Right atrium auricular region (tissue), 2 donors: ENCODE results near the gene LAPTM5. TPM values are rescaled to one million over a fixed set of nuclear protein-coding genes. Genes with fewer than 3 reads are reported as not detected.

Experiments
- DNase-seq: peaks from one replicate; pipeline ENCODE4 v3.0.0-alpha.2; 2019; ENCODE audit warnings: low spot score
- H3K27ac ChIP-seq, 2 donors: fragments of 200-600 bp; sonication (generic); 1 replicate in 1 of 2; 2 replicates in 1 of 2; pipeline ENCODE4 v1.5.1; 2016 to 2019
- H3K27me3 ChIP-seq, 2 donors: fragments of 200-600 bp; sonication (generic); one replicate each; pipeline versions ENCODE4 v1.5.1 to v1.6.0; 2017 to 2019
- H3K36me3 ChIP-seq: fragments of 200-600 bp; sonication (generic); one replicate; pipeline ENCODE4 v1.5.1; 2016
- H3K4me1 ChIP-seq, 2 donors: fragments of 200-600 bp; sonication (generic); one replicate each; pipeline versions ENCODE4 v1.5.1 to v1.6.0; 2017 to 2019
- H3K4me3 ChIP-seq, 2 donors: fragments of 200-600 bp; sonication (generic); 1 replicate in 1 of 2; 2 replicates in 1 of 2; pipeline ENCODE4 v1.5.1; 2017 to 2019; ENCODE audit warnings: mild to moderate bottlenecking in 1 of 2, moderate library complexity in 1 of 2
- H3K9me3 ChIP-seq, 2 donors: fragments of 200-600 bp; sonication (generic); one replicate each; pipeline ENCODE4 v1.5.1; 2019
- CTCF ChIP-seq, 2 donors: fragments of 200-600 bp; sonication (generic); IDR thresholded peaks; one replicate each; pipeline ENCODE4 v1.5.1; 2019; ENCODE audit warnings: antibody characterized with exemption in 2 of 2
- total RNA-seq, 2 donors: library from RNA; depleted of rRNA; stranded (reverse); fragments of >200 nt; gene quantifications; one replicate each; pipeline ENCODE4 v1.1.0, GENCODE V29; 2016

Gene LAPTM5
- total RNA-seq, 2 donors from 2014 or later: 17.4 to 62.8 TPM

DNA sequence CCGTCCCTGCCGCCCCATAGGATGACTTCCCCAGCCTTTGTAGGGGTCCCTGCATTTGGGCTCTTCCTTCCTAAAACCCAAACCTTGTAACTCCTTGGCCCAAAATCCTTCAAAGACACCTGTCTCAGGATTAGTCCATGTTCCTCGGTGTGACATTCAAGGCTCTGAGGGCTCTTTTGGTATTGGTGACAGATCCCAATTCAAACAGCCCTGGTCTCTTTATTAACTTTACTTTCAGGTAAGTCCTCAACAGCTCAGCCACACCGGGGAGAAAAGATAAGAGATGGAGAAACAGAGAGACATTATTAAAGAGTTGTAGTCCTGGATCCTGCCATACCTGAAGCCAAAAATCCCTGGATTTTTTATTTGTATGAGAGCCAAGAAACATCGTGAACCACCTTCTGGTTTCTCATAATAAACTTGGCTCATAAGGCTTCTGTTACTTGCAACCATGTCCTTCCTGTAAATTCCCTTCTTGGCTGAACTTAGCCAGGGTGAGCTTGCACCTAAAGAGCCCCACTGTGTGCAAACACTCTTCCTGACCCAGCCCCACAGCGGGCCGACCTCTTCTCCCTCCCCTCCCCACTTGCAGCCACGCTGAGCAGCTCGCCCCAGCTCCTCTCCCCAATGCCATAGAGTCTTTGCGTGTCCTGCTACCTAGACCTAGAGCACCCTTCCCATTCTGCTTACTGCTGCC is 26.3 kb downstream of the LAPTM5 start:
- Histone ChIP-seq H3K27me3 (no peaks in the 10 kb centered on the region), H3K27ac (no peak overlapping the region), H3K4me1 (no peaks in the 10 kb centered on the region), H3K36me3 (no peaks in the 10 kb centered on the region), H3K4me3 (no peak overlapping the region), H3K9me3 (no peaks in the 10 kb centered on the region)
- no peak for DNase-seq
- no peak for TF ChIP-seq CTCF (IDR thresholded peaks at IDR 0.05)

DNA sequence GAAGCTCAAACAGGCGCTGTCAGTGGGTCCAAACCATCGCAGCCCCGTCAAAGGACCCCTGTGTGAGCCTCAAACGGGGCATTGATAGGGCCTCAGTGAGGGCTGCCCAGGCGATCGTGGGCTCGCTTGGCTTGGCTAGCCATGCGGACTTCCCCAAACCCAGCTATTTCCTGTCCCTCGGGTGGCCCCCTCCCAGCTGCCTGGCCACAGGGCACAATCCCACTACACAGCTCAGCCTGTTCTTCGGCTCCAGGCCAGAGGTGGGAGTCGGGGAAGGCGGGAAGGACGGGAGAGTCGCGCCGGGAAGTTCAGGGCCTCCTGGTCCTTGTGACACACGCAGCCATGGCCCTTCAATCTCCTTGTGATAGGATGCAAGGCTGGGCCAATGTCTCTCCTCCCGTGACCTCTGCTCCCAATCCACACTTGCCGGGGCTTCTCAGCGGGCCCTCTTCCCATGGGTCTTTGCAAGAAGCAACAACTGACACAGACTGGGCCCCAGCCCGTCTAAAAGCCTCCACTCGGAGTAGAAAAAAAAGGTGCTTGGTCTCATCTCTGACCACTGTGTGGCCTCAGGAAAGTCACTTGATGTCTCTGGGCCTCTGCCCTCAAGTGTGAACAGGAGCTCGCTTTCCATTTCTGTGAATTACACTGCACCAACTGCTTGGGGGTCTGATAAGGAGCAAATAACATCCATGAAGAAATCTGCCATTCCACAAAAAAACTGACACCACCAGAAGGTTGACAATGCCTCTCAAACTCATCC is 27.0 kb downstream of the LAPTM5 start:
- Histone ChIP-seq H3K27me3 (no peaks in the 10 kb centered on the region), H3K27ac (no peak overlapping the region), H3K4me3 (no peak overlapping the region), H3K4me1 (no peaks in the 10 kb centered on the region), H3K36me3 (no peaks in the 10 kb centered on the region), H3K9me3 (no peaks in the 10 kb centered on the region)
- no peak for DNase-seq
- TF ChIP-seq CTCF (IDR thresholded peaks at IDR 0.05): no peak

DNA sequence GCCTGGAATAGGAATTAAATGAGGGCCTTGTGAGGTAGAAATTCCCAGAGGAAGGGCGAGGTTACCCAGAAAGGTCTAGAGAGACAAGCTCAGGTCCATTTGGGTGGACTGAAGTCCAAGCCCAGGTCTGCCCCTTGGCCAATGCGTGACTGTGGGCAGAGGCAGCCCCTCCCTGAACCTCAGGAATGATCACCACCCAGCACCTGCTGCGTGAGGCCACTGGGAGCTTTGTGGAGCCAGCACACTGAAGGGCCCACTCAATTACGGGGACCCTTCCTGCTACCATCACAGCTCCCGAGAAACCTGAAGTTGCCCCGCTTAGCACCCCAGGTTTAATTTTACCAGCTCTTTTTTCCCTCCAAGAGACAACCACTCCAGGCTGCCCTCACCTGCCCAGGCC is 27.7 kb downstream of the LAPTM5 start:
- no peaks in the 10 kb centered on the region for H3K36me3 ChIP-seq
- no peak for TF ChIP-seq CTCF (IDR thresholded peaks at IDR 0.05)
- no peak overlapping the region for H3K27ac ChIP-seq

DNA sequence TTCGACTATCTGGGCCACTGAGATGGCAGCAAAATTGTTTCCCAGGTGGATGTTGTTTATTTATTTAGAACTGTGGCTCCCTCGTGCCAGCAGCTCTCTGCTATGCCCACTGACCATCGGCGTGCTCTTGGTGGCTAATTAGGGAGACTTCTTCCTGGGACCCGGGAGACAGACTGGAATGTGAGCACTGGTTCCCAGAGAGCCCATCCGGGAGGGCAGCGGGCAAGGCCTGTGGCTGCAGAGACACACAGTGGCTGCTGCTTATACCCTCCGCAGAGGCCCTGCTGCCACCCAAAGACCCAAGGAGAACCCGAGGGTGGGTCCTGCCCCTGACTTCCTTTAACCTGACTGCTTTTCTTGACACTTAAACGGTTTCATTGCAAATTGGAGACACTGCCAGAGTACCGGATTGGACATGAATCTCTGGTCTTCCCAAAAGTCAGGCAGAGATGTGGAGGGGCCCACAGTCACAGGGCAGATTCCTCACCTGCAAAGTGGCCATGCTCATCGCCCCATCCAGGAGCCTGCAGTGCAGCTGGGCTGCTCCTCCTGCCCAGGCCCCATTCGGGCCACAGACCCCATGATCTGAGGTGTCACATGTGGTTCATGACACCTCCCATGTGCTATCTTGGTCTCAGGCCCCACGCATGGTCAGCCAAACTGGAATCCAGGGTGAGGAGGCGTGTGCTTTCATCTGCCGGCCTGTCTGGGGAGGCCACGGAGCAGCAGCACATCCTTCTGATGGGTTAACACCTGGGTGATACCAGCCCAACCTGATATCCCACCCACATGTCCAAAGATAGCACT is 28.5 kb downstream of the LAPTM5 start:
- H3K9me3 ChIP-seq: no peaks in the 10 kb centered on the region
- no peak overlapping the region for H3K4me3 ChIP-seq
- H3K27me3 ChIP-seq: no peaks in the 10 kb centered on the region
- no peaks in the 10 kb centered on the region for H3K4me1 ChIP-seq
- DNase-seq: no peak
- H3K27ac ChIP-seq: no peak overlapping the region
- H3K36me3 ChIP-seq: no peaks in the 10 kb centered on the region
- TF ChIP-seq CTCF (IDR thresholded peaks at IDR 0.05): no peak

More for the DNA sequence above, 27.7 kb downstream of the LAPTM5 start:
- no peaks in the 10 kb centered on the region for H3K9me3 ChIP-seq
- H3K27me3 ChIP-seq: no peaks in the 10 kb centered on the region
- no peak for DNase-seq
- H3K4me1 ChIP-seq: no peaks in the 10 kb centered on the region
- H3K4me3 ChIP-seq: no peak overlapping the region

- Histone ChIP-seq H3K27me3 (no peaks in the 10 kb centered on the region), H3K27ac (no peak overlapping the region), H3K4me3 (no peak overlapping the region), H3K36me3 (no peaks in the 10 kb centered on the region), H3K4me1 (no peaks in the 10 kb centered on the region), H3K9me3 (no peaks in the 10 kb centered on the region)
- TF ChIP-seq CTCF (IDR thresholded peaks at IDR 0.05): no peak
- DNase-seq: no peak
These were observed 29.2 kb downstream of the LAPTM5 start for GRCh38 chr1:30728340-30728739.
